Activated naive CD4-positive, alpha-beta T cell treated with anti-CD3 and anti-CD28 coated beads for 36 hours (primary cell): ENCODE measurements around the gene CDC40. TPM values are rescaled to one million over a fixed set of nuclear protein-coding genes. Genes with fewer than 3 reads are reported as not detected.
"Not testable (repeated sequence)": the region's sequence is repeated elsewhere in the genome, so short reads cannot be mapped to it uniquely, and the experiment has no call there.

Experiments used
- CTCF ChIA-PET: fragments of 350-600 bp; sonication (Branson Sonifier 250); formaldehyde crosslinking; loops from one replicate; lab custom pipeline; 2021; ENCODE audit warnings: antibody characterized with exemption; lab: Charles Lee
- DNase-seq: peaks from one replicate; pipeline ENCODE4 v3.0.0-alpha.2; 2020
- H3K27ac Mint-ChIP-seq: one replicate; pipeline ENCODE4 v1.8.0; 2021; ENCODE audit warnings: mild to moderate bottlenecking, mixed read lengths
- H3K27me3 Mint-ChIP-seq: one replicate; pipeline ENCODE4 v1.8.0; 2021; ENCODE audit warnings: low read depth, mixed read lengths
- H3K36me3 Mint-ChIP-seq: one replicate; pipeline ENCODE4 v1.8.0; 2021; ENCODE audit warnings: low read depth, mixed read lengths
- H3K4me1 Mint-ChIP-seq: one replicate; pipeline ENCODE4 v1.8.0; 2021; ENCODE audit warnings: low read depth, mixed read lengths
- H3K4me3 Mint-ChIP-seq: one replicate; pipeline ENCODE4 v1.8.0; 2021; ENCODE audit warnings: mild to moderate bottlenecking, moderate library complexity, mixed read lengths
- H3K9me3 Mint-ChIP-seq: one replicate; pipeline ENCODE4 v1.8.0; 2021; ENCODE audit warnings: mixed read lengths
- intact Hi-C: fragments of 100-400 bp; cut with micrococcal nuclease; formaldehyde crosslinking; loops from one replicate; pipeline ENCODE4 v1.15.1; 2023
- total RNA-seq, 2 experiments: library from RNA; stranded (reverse); gene quantifications; one replicate each; pipeline ENCODE4 v1.2.3, GENCODE V29; 2021

The CDC40 gene
- total RNA-seq, 2 experiments from 2014 or later: 27.0 to 28.5 TPM

DNA sequence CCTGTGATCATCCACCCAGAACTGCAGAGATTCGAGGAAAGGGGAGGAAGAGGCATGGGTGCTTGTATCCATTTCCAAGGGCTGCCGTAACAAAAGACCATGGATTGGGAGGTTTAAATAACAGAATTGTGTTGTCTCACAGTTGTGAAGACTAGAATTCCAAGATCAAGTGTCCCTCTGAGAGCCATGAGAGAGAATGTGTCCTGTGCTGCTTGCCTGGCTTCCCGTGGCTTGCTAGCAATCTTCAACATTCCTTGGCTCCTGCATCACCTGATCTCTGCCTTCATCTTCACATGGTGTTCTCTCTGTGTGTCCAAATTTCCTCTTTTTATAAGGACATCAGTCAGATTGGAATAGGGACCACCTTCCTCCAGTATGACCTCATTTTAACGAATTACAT is 69.8 kb downstream of the CDC40 start:
- no peak overlapping the region for H3K27ac Mint-ChIP-seq
- no peaks in the 10 kb centered on the region for H3K27me3 Mint-ChIP-seq
- H3K36me3 Mint-ChIP-seq: no peaks in the 10 kb centered on the region
- no peak for DNase-seq
- intact Hi-C loops: no loop called here
- H3K9me3 Mint-ChIP-seq: peaks cover 5% of the 10 kb centered on the region
- H3K4me1 Mint-ChIP-seq: no peaks in the 10 kb centered on the region
- CTCF ChIA-PET: no interaction called here
- no peak overlapping the region for H3K4me3 Mint-ChIP-seq

DNA sequence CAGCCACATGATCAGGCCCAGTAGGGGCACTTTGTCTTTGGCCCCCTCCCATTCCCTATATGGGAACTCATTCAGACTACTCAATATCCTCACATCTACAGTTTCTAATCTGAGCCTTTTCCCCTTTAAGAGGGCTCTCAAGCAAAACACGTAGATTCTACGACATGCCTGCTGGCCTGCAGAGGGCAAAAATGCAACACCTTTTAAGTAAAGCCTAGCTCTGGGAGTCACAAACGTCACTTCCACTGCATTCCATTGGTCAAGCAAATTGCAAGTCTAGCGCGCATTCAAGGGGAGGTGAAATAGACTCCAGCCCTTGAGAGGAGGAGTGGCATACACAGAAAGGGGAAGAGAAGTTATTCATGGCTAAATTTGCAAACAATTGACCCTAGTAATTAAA is 70.6 kb downstream of the CDC40 start:
- intact Hi-C loops: no loop called here
- no peak overlapping the region for H3K27ac Mint-ChIP-seq
- no peak overlapping the region for H3K4me3 Mint-ChIP-seq
- no peaks in the 10 kb centered on the region for H3K27me3 Mint-ChIP-seq
- peaks cover 5% of the 10 kb centered on the region for H3K9me3 Mint-ChIP-seq
- no peaks in the 10 kb centered on the region for H3K4me1 Mint-ChIP-seq
- no peaks in the 10 kb centered on the region for H3K36me3 Mint-ChIP-seq
- no peak for DNase-seq
- CTCF ChIA-PET: no interaction called here

DNA sequence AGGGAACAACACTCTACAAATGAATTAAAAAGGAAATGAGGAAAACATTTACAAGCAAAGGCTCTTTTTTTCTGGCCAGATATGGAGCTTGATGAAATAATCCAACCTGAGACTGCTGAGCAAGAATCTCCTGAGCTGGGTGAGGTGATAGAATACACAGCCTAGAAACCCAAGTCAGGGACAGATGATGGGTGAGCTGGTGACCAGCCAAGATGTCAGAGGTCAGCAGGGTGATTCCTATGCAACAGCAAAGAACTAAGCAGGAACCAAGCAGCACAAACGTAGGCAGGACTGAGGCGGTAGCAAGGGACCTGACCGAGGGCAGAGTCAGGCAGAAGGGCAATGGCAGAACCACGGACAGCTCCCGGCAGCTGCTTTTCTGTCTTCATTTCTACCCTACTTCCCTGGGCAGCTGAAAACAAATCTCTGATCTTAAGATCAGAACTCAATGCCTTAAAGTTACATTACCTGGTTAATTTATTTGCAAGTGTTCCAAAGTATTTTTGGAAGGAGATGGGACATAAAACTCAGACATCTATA is 75.1 kb downstream of the CDC40 start:
- H3K27ac Mint-ChIP-seq: no peak overlapping the region
- intact Hi-C loops: no loop called here
- peak; percentile 23 for DNase-seq
- no peak overlapping the region for H3K4me3 Mint-ChIP-seq
- H3K4me1 Mint-ChIP-seq: no peaks in the 10 kb centered on the region
- CTCF ChIA-PET: interaction anchor here (0.5 kb wide), 1 partner anchor 11 kb away, joined by 3 read pairs; no protein-coding TSS in a partner anchor
- no peaks in the 10 kb centered on the region for H3K36me3 Mint-ChIP-seq
- H3K9me3 Mint-ChIP-seq: peaks cover 9% of the 10 kb centered on the region
- H3K27me3 Mint-ChIP-seq: no peaks in the 10 kb centered on the region

DNA sequence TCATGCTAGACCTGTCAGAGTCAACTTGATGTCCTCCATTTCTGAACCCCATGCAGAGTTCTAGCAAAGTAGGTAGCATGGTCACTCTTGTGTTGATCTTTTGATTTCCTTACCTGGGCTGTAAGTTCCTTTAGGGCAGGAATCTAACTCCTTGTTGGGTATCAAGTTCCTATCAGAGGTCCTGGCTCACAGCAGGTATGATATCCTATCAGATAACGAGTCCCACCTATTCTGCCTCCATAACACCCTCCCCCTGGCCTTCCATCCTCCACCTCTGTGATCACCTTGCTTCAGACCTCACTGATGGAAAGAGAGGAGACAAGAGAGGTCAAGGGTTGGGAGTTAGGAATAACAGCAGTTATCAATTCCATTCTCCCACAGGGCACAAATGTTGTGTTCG is 76.1 kb downstream of the CDC40 start:
- Mint-ChIP-seq H3K9me3 (peaks cover 16% of the 10 kb centered on the region), H3K36me3 (no peaks in the 10 kb centered on the region), H3K4me3 (no peak overlapping the region), H3K27me3 (no peaks in the 10 kb centered on the region), H3K27ac (no peak overlapping the region), H3K4me1 (no peaks in the 10 kb centered on the region)
- CTCF ChIA-PET: no interaction called here
- intact Hi-C loops: no loop called here
- no peak for DNase-seq

DNA sequence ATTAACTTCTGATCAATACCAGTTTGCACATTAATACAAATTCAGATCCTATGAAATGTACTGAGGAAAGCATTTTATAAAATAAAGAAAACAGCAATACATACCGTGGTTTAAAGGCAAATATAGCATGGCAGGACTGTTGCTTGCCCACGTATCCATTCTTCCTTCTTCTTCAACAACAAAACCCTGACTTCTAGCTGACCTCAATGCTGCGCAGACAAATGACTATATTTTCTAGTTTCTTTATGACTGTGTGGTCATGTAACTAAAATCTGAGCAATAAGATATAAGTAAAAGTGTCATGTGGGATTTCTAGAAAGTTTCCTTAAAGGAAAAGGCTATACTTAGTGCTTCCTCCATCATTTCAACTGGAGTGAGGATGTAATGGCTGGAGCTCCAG is 85.0 kb downstream of the CDC40 start:
- no peak for DNase-seq
- no peaks in the 10 kb centered on the region for H3K36me3 Mint-ChIP-seq
- intact Hi-C loops: no loop called here
- H3K27me3 Mint-ChIP-seq: peaks cover 1% of the 10 kb centered on the region
- H3K27ac Mint-ChIP-seq: no peak overlapping the region
- no peaks in the 10 kb centered on the region for H3K4me1 Mint-ChIP-seq
- peaks cover 18% of the 10 kb centered on the region for H3K9me3 Mint-ChIP-seq
- no peak overlapping the region for H3K4me3 Mint-ChIP-seq
- CTCF ChIA-PET: no interaction called here

DNA sequence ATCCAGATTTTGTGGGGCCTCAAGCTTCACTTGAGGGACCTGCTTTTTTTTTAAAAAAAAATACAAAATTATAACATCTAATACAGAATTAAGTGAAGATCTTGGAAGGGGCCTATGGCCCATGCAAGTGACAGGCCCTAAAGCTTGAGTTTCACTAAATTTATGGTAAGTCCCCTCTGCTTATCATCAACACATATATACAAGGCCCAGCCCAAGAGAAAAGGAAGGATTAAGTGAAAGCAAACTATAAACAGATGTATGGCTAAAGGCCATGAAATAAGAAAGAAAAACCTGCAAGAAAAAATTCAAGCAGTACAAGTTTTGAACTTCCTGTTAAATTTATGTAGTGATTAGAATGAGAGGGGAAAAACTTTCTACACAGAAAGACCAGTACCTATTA is 86.8 kb downstream of the CDC40 start:
- no peak overlapping the region for H3K27ac Mint-ChIP-seq
- CTCF ChIA-PET: no interaction called here

DNA sequence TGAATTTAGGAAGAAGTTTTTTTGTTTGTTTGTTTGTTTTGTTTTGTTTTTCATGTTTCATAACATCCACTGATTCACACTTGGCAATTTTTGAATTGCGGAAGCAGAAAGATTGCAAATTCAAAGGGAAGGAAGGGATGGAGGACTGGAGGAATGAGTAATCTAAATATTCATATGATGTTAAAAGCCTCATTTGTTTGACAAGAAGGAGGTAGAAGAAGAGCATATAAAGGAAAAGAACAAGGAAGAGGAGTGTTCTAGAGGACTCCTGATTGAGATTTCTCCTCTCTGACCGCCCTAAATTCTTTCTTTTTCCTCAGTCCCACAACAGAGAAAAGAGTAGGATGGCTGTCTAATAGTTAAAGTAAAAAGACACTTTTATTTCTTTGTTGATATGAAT is 89.4 kb downstream of the CDC40 start:
- CTCF ChIA-PET: no interaction called here
- H3K4me1 Mint-ChIP-seq: no peaks in the 10 kb centered on the region
- no peak overlapping the region for H3K4me3 Mint-ChIP-seq
- intact Hi-C loops: no loop called here
- H3K9me3 Mint-ChIP-seq: peaks cover 4% of the 10 kb centered on the region
- H3K27ac Mint-ChIP-seq: no peak overlapping the region
- H3K27me3 Mint-ChIP-seq: peaks cover 9% of the 10 kb centered on the region
- no peak for DNase-seq
- H3K36me3 Mint-ChIP-seq: no peaks in the 10 kb centered on the region

More for the DNA sequence above, 86.8 kb downstream of the CDC40 start:
- DNase-seq: no peak
- no peaks in the 10 kb centered on the region for H3K27me3 Mint-ChIP-seq
- H3K9me3 Mint-ChIP-seq: peaks cover 6% of the 10 kb centered on the region
- intact Hi-C loops: no loop called here
- H3K4me3 Mint-ChIP-seq: no peak overlapping the region
- H3K4me1 Mint-ChIP-seq: no peaks in the 10 kb centered on the region
- H3K36me3 Mint-ChIP-seq: no peaks in the 10 kb centered on the region

DNA sequence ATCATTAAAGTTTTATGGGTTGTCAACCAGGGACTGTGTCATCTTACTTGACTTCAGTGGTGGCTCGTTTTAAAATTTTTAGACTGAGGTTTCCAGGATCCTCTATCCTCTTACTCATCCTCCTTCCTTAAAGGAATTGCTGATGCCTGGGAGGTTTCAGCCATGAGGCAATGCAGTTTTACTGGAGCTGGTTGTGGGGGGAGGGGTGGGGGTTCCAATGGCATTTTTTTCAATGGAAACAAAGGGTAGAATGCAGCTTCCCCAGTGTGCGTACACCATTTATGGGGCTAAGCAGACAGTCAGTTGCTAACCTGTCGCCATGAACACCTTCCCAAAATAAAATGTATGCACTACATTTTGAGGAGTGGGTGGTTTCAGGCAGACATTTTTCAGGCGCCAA is 89.9 kb downstream of the CDC40 start:
- CTCF ChIA-PET: no interaction called here
- Mint-ChIP-seq H3K27me3 (peaks cover 11% of the 10 kb centered on the region), H3K4me3 (no peak overlapping the region), H3K9me3 (peaks cover 3% of the 10 kb centered on the region), H3K4me1 (no peaks in the 10 kb centered on the region), H3K36me3 (no peaks in the 10 kb centered on the region), H3K27ac (no peak overlapping the region)
- no peak for DNase-seq
- intact Hi-C loops: no loop called here

DNA sequence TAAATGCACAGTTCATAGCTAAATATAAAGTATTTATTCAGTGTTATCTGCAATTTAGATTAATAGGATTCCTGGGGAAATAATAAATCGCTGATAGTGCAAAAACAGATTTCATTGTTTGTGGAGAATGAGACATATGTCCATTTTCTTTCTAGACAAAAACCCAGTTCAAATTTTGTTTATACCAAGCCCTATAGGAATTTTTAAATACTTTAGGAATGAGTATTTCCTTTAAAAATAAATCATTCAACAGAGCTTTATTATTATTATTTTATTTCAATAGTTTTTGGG is 91.5 kb downstream of the CDC40 start:
- no peak overlapping the region for H3K27ac Mint-ChIP-seq
- H3K4me1 Mint-ChIP-seq: no peaks in the 10 kb centered on the region
- H3K9me3 Mint-ChIP-seq: peaks cover 2% of the 10 kb centered on the region
- intact Hi-C loops: no loop called here
- CTCF ChIA-PET: no interaction called here
- H3K4me3 Mint-ChIP-seq: no peak overlapping the region
- peaks cover 14% of the 10 kb centered on the region for H3K27me3 Mint-ChIP-seq
- no peaks in the 10 kb centered on the region for H3K36me3 Mint-ChIP-seq
- no peak for DNase-seq

DNA sequence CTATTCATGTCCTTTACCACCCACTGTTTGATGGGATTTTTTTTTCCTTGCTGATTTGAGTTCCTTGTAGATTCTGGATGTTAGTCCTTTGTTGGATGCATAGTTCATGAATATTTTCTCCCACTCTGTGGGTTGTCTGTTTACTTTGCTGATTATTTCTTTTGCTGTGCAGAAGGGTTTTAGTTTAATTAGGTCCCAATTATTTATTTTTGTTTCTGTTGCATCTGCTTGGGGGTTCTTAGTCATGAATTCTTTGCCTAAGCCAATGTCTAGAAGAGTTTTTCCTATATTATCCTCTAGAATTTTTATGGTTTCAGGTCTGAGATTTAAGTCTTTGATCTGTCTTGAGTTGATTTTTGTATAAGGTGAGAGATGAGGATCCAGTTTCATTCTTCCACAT is 92.6 kb downstream of the CDC40 start:
- H3K4me3 Mint-ChIP-seq, H3K4me1 Mint-ChIP-seq, CTCF ChIA-PET, H3K27ac Mint-ChIP-seq, H3K9me3 Mint-ChIP-seq, DNase-seq, intact Hi-C loops, H3K36me3 Mint-ChIP-seq: not testable (repeated sequence)
- peaks cover 14% of the 10 kb centered on the region for H3K27me3 Mint-ChIP-seq

DNA sequence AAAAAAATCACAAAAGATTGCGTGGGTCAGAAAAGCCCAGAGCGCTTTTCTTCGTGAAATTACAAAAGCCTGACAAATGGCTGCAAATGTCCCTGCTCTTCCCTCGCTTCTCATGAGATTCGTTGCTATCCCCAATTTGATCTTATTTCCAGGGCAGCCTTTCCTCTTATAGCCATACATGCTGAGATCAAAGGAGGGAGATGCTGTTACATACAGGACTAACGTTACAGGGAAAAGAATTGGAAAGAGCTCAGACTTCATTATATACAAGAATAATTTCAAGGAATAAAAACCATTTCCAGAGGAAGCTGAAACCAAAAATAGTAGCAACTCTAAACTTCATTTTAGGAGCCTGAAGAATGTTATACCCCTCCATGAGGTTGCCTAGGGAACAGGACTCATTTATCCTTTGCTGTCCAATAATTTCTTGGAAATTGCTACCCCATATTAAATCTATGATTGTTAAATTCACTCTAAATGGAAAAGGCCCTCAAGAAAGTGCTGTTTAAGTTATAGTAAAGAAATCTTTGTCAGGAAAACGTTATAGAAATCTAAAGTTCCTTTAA is 97.0 kb downstream of the CDC40 start:
- intact Hi-C loops: no loop called here

More for the DNA sequence above, 97.0 kb downstream of the CDC40 start:
- Mint-ChIP-seq H3K4me3 (no peak overlapping the region), H3K4me1 (no peaks in the 10 kb centered on the region), H3K27ac (no peak overlapping the region), H3K27me3 (peaks cover 13% of the 10 kb centered on the region), H3K36me3 (no peaks in the 10 kb centered on the region), H3K9me3 (peaks cover 5% of the 10 kb centered on the region)
- no peak for DNase-seq
- CTCF ChIA-PET: interaction anchor here (1.2 kb wide), 1 partner anchor 238 kb away, joined by 4 read pairs; no protein-coding TSS in a partner anchor
